Fibroblast of lung (primary cell): ENCODE data around the gene VAMP4.

Source experiments
- CTCF ChIP-seq, 2 donors: IDR thresholded peaks in 1 of 2; conservative IDR thresholded peaks in 1 of 2; 1 replicate in 1 of 2; 2 replicates in 1 of 2; pipeline ENCODE4 v1.5.1; 2011 to 2012; ENCODE audit warnings: low read length in 2 of 2, control low read depth in 1 of 2, inconsistent platforms in 1 of 2, low read depth in 1 of 2, mild to moderate bottlenecking in 1 of 2
- EZH2 ChIP-seq: IDR thresholded peaks from 2 replicates; pipeline ENCODE4 v1.5.1; 2012; ENCODE audit warnings: low read length, control low read depth, mild to moderate bottlenecking; ENCODE audit errors: missing control alignments

- TF ChIP-seq CTCF (conservative IDR thresholded peaks at IDR 0.05 in 1 of 2, IDR thresholded peaks at IDR 0.05 in 1 of 2; ENCODE audit: low read depth in 1 of 2, low read length in 2 of 2) (no peak), EZH2 (no peak)
Measured at GRCh38 chr1:171680339-171680738, 61.5 kb downstream of the VAMP4 start.
